ENCODE measurements around the gene STRA8.

STRA8 gene

GRCh38 chr7:135272303-135272702 is 38.7 kb downstream of the STRA8 start:
- DNase-seq (ENCODE audit: low read depth) = no peak
- TF ChIP-seq, protein P1, sequence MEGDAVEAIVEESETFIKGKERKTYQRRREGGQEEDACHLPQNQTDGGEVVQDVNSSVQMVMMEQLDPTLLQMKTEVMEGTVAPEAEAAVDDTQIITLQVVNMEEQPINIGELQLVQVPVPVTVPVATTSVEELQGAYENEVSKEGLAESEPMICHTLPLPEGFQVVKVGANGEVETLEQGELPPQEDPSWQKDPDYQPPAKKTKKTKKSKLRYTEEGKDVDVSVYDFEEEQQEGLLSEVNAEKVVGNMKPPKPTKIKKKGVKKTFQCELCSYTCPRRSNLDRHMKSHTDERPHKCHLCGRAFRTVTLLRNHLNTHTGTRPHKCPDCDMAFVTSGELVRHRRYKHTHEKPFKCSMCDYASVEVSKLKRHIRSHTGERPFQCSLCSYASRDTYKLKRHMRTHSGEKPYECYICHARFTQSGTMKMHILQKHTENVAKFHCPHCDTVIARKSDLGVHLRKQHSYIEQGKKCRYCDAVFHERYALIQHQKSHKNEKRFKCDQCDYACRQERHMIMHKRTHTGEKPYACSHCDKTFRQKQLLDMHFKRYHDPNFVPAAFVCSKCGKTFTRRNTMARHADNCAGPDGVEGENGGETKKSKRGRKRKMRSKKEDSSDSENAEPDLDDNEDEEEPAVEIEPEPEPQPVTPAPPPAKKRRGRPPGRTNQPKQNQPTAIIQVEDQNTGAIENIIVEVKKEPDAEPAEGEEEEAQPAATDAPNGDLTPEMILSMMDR (IDR thresholded peaks at IDR 0.05; ENCODE audit: control insufficient read depth, extremely low read depth, insufficient read depth) = no peak
- H3K4me3 ChIP-seq (ENCODE audit: low read depth, low read length) = no peak overlapping the region

DNA sequence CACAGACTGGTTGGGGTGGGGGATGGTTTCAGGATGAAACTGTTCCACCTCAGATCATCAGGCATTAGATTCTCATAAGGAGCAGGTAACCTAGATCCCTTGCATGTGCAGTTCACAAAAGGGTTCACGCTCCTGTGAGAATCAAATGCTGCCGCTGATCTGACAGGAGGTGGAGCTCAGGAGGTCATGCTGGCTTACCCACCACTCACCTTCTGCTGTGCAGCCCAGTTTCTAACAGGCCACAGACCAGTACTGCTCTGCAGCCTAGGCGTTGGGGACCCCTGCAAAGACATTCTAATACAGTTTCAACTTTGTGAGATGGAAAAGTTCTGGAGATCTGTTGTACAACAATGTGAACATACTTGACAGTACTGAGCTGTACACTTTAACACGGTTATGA is 39.9 kb downstream of the STRA8 start:
- DNase-seq (ENCODE audit: low read depth) = no peak
- TF ChIP-seq, protein P1 (IDR thresholded peaks at IDR 0.05; ENCODE audit: control insufficient read depth, extremely low read depth, insufficient read depth) = no peak
- no peak overlapping the region for H3K4me3 ChIP-seq (ENCODE audit: low read depth, low read length)

- peak; percentile 60 for DNase-seq (ENCODE audit: low read depth)
- no peak overlapping the region for H3K4me3 ChIP-seq (ENCODE audit: low read depth, low read length)
- TF ChIP-seq, protein P1 (IDR thresholded peaks at IDR 0.05; ENCODE audit: control insufficient read depth, extremely low read depth, insufficient read depth) = peak; percentile 87
Measured at GRCh38 chr7:135274495-135275268, 41.0 kb downstream of the STRA8 start.

GRCh38 chr7:135275971-135276580 is 42.4 kb downstream of the STRA8 start:
- TF ChIP-seq, protein P1 (IDR thresholded peaks at IDR 0.05; ENCODE audit: control insufficient read depth, extremely low read depth, insufficient read depth) = no peak
- H3K4me3 ChIP-seq (ENCODE audit: low read depth, low read length) = no peak overlapping the region
- DNase-seq (ENCODE audit: low read depth) = no peak

DNA sequence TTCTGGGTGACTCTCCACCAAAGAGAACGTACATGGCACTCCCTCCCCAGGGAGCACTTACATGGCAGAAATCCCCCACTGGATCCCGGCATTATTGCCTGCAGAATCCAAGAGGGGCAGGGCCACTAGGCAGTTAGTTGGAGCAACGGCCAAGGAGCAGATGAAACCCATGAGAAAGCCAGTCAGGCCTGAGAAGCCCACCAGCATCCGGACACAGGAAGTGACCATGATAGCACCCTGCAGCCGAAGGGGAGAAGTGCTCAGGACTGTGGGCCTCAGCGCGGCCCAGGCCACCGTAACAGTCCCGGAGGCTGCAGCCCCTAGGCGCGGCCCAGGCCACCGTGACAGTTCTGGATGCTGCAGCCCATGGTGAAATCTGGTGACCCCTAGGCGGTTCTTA is 43.5 kb downstream of the STRA8 start:
- TF ChIP-seq, protein P1 (IDR thresholded peaks at IDR 0.05; ENCODE audit: control insufficient read depth, extremely low read depth, insufficient read depth) = no peak
- DNase-seq (ENCODE audit: low read depth) = no peak
- H3K4me3 ChIP-seq (ENCODE audit: low read depth, low read length) = no peak overlapping the region

- TF ChIP-seq, protein P1 (IDR thresholded peaks at IDR 0.05; ENCODE audit: control insufficient read depth, extremely low read depth, insufficient read depth) = peak; percentile 99
Measured at GRCh38 chr7:135281363-135281949, 47.8 kb downstream of the STRA8 start.

More at GRCh38 chr7:135281363-135281949, 47.8 kb downstream of the STRA8 start:
- H3K4me3 ChIP-seq (ENCODE audit: low read depth, low read length) = no peak overlapping the region
- peak; percentile 76 for DNase-seq (ENCODE audit: low read depth)
